ENCODE measurements around the gene CDX1.

The CDX1 gene

GRCh38 chr5:150133581-150134197, 32.9 kb upstream of the CDX1 start:
- DNase-seq (ENCODE audit: extremely low spot score): no peak
- ChIA-PET CTCF (interaction anchor here (0.9 kb wide), 1 partner anchor 25 kb away, joined by 4 read pairs; no protein-coding TSS in a partner anchor), POLR2A (no interaction called here)
- TF ChIP-seq CTBP1 (IDR thresholded peaks at IDR 0.05; ENCODE audit: borderline replicate concordance) (no peak), ELF4 (IDR thresholded peaks at IDR 0.05) (no peak), L3MBTL2 (conservative IDR thresholded peaks at IDR 0.05) (no peak), LEF1 (IDR thresholded peaks at IDR 0.05; ENCODE audit: borderline replicate concordance) (no peak), HDGF (IDR thresholded peaks at IDR 0.05; ENCODE audit: borderline replicate concordance) (no peak), ZNF384 (IDR thresholded peaks at IDR 0.05) (no peak), PKNOX1 (IDR thresholded peaks at IDR 0.05) (no peak), FOXM1 (IDR thresholded peaks at IDR 0.05; ENCODE audit: borderline replicate concordance) (no peak), TARDBP (IDR thresholded peaks at IDR 0.05) (no peak)

DNA sequence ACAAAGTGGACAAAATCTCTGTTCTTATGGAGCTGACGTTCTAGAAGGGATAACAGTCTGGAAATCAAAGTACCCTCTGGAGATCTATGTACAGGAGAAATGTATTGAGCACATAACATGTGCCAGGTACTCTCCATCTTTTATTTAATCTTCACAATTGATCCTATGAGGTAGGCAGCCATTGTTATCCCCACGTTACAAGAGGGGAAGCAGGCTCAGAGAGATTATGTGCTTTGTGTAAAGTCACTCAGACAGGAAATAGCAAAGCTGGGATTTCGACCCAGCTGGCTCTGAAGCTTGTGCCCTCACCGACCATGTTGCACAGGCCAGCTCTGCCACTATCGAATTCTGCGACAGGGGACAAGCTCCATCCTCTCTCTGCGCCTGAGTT, 32.4 kb upstream of the CDX1 start:
- TF ChIP-seq TARDBP (IDR thresholded peaks at IDR 0.05) (no peak), BHLHE40 (IDR thresholded peaks at IDR 0.05; ENCODE audit: borderline replicate concordance) (no peak), CTBP1 (IDR thresholded peaks at IDR 0.05; ENCODE audit: borderline replicate concordance) (no peak)
- no peak for DNase-seq (ENCODE audit: extremely low spot score)
- POLR2A ChIA-PET: no interaction called here
- CTCF ChIA-PET: interaction anchor here (0.9 to 2.1 kb wide), 2 partner anchors 24 to 81 kb away, joined by 4 to 5 read pairs; no protein-coding TSS in a partner anchor

GRCh38 chr5:150135557-150136304, 30.8 kb upstream of the CDX1 start:
- CTCF ChIA-PET: interaction anchor here (1.1 to 2.1 kb wide), 2 partner anchors 14 to 79 kb away, joined by 4 to 5 read pairs; no protein-coding TSS in a partner anchor
- POLR2A ChIA-PET: no interaction called here
- no peak for DNase-seq (ENCODE audit: extremely low spot score)
- TF ChIP-seq LEF1 (IDR thresholded peaks at IDR 0.05; ENCODE audit: borderline replicate concordance): no peak

- ChIA-PET CTCF (interaction anchor here (1.1 to 2.1 kb wide), 2 partner anchors 21 to 78 kb away, joined by 3 to 5 read pairs; no protein-coding TSS in a partner anchor), POLR2A (interaction anchor here (0.9 kb wide), 1 partner anchor 26 kb away, joined by 3 read pairs; no protein-coding TSS in a partner anchor)
Measured at GRCh38 chr5:150136305-150137167, 30.0 kb upstream of the CDX1 start.

DNA sequence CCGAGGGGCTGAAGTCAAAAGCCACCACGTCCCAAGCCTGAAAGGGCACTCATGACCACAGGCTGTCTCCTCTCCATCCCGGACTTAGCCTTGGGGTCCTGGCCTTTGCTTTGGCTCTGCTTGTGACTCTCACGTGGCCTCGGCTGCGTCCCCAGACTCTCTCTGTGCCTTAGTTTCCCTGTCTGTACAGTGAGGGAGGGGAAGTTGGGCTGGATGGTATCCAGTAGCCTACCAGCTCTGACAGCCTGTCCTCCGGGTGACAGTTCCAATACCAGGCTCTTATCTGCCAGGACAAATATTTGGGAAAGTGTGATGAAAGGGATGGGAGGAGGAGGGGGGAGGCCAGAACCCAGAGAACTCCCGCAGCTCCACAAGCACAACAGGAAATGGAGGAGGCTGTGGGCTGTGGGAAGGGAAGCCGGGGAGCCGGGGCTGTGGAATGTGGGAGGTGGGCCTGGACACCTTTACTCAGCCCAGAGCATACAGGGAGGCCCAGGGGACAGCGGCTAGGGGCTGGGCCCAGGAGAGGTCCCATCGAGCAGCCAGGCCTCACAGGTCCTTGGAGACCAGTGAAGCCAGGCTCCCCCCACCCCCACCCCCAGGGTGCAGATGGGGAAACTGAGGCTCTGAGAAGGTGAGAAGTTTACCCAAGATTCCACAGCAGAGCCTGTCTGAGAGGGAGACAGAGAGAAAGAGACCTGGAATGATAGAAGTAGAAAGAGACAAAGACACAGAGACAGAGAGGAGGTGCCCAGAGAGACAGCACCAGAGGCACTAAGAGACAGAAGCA, 29.2 kb upstream of the CDX1 start:
- no peak for DNase-seq (ENCODE audit: extremely low spot score)
- TF ChIP-seq ZNF384 (IDR thresholded peaks at IDR 0.05) (no peak), BHLHE40 (IDR thresholded peaks at IDR 0.05; ENCODE audit: borderline replicate concordance) (no peak), FOXA1 (IDR thresholded peaks at IDR 0.05) (no peak)
- ChIA-PET POLR2A (interaction anchor here (0.9 kb wide), 1 partner anchor 25 kb away, joined by 3 read pairs; no protein-coding TSS in a partner anchor), CTCF (interaction anchor here (1.1 kb wide), 1 partner anchor 20 kb away, joined by 3 read pairs; no protein-coding TSS in a partner anchor)

More at GRCh38 chr5:150136305-150137167, 30.0 kb upstream of the CDX1 start:
- TF ChIP-seq HDGF (IDR thresholded peaks at IDR 0.05; ENCODE audit: borderline replicate concordance): no peak
- TF ChIP-seq ZNF384 (IDR thresholded peaks at IDR 0.05): no peak
- TF ChIP-seq LEF1 (IDR thresholded peaks at IDR 0.05; ENCODE audit: borderline replicate concordance): no peak
- DNase-seq (ENCODE audit: extremely low spot score): no peak

DNA sequence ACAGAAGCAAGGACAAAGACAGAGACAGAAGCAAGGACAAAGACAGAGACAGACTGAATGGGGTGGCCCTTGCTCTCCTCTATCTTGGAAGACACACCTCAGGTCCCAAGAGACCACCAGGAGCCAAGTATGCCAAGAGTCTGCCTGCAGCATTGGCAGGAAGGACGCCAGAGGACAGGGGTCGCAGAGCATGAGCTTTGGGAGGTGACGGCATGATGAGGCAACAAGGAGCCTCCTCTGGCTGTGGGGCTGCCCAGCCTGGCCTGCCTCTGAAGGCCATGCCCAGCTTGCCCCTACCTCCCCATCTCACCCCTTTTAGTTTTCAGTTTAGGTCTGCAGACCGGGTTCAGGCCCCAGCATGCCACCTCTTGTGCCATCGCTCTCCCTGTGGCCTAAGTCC, 28.6 kb upstream of the CDX1 start:
- ChIA-PET POLR2A (no interaction called here), CTCF (no interaction called here)
- no peak for TF ChIP-seq FOXM1 (IDR thresholded peaks at IDR 0.05; ENCODE audit: borderline replicate concordance)
- no peak for TF ChIP-seq L3MBTL2 (conservative IDR thresholded peaks at IDR 0.05)
- TF ChIP-seq SP1 (IDR thresholded peaks at IDR 0.05): no peak
- TF ChIP-seq ARNT (IDR thresholded peaks at IDR 0.05): no peak
- TF ChIP-seq HDGF (IDR thresholded peaks at IDR 0.05; ENCODE audit: borderline replicate concordance): no peak
- no peak for TF ChIP-seq CTBP1 (IDR thresholded peaks at IDR 0.05; ENCODE audit: borderline replicate concordance)
- no peak for TF ChIP-seq PKNOX1 (IDR thresholded peaks at IDR 0.05)
- no peak for DNase-seq (ENCODE audit: extremely low spot score)
